HepG2 (cell line): ENCODE results near the gene NPTXR. TPM values are rescaled to one million over a fixed set of nuclear protein-coding genes. Genes with fewer than 3 reads are reported as not detected.

Experiments
- ATAC-seq: fragments of 200-7000 bp; cut with Tn5 transposase; 3 replicates; pipeline ENCODE4 v1.9.1; 2020; ENCODE audit warnings: mild to moderate bottlenecking, moderate library complexity
- BruUV-seq: library from RNA; stranded (reverse); fragments of 400-500 nt; replicated peaks from 2 replicates; lab custom pipeline; 2021; lab: Mats Ljungman, UMichigan
- CTCF ChIA-PET: fragments of 300-600 bp; formaldehyde crosslinking; extraction: SDS; loops from one replicate; lab custom pipeline; 2021; ENCODE audit warnings: low total read pairs, inconsistent platforms, low intra/inter-chr PET ratio; lab: Yijun Ruan, JAX
- POLR2A ChIA-PET: fragments of 350-600 bp; sonication (Branson Sonifier 250); formaldehyde crosslinking; loops from one replicate; lab custom pipeline; 2020; ENCODE audit warnings: antibody characterized with exemption, inconsistent platforms; lab: Yijun Ruan, JAX
- DNase-seq: peaks from one replicate; pipeline ENCODE4 v3.0.0-alpha.2; 2015; ENCODE audit warnings: low spot score
- FAIRE-seq: peaks from 3 replicates; lab custom pipeline; 2011; peaks lifted over from hg19 to GRCh38; lab: Jason Lieb, UNC
- H2AFZ ChIP-seq: one replicate; pipeline ENCODE4 v1.6.1; 2011; ENCODE audit warnings: low read length, inconsistent platforms
- H3K27ac ChIP-seq: fragments of 300-600 bp; 3 replicates; pipeline ENCODE4 v1.8.0; 2011; ENCODE audit warnings: mixed run types, mild to moderate bottlenecking, mixed read lengths, low read length, inconsistent platforms; ENCODE audit not compliant: insufficient read depth; ENCODE audit errors: extremely low read length
- H3K27me3 ChIP-seq, 2 experiments: fragments of 200-600 bp in 1 of 2; 2 replicates in 1 of 2; 3 replicates in 1 of 2; pipeline versions ENCODE4 v1.6.0 to v1.8.0; 2011; ENCODE audit warnings: low read length in 2 of 2, mild to moderate bottlenecking in 2 of 2, moderate library complexity in 2 of 2, inconsistent platforms in 1 of 2; ENCODE audit not compliant: insufficient read depth in 2 of 2, control insufficient read depth in 1 of 2
- H3K36me3 ChIP-seq, 2 experiments: fragments of 200-600 bp in 1 of 2; replicated peaks in 1 of 2; 2 replicates in 1 of 2; 3 replicates in 1 of 2; pipeline versions ENCODE4 v1.5.1 to v1.8.0; 2011; ENCODE audit warnings: low read length in 2 of 2, inconsistent platforms in 1 of 2; ENCODE audit not compliant: insufficient read depth in 2 of 2, control insufficient read depth in 1 of 2
- H3K4me1 ChIP-seq: 2 replicates; pipeline ENCODE4 v1.5.1; 2012; ENCODE audit warnings: low read length, inconsistent platforms; ENCODE audit not compliant: insufficient read depth
- H3K4me2 ChIP-seq: 2 replicates; pipeline ENCODE4 v1.6.0; 2011; ENCODE audit warnings: low read depth, low read length, inconsistent platforms
- H3K4me3 ChIP-seq, 3 experiments: fragments of 200-600 bp in 1 of 3; sonication (generic), shearing (Covaris generic) in 1 of 3; replicated peaks in 1 of 3; 2 replicates each; pipeline ENCODE4 v1.5.1; 2011 to 2016; ENCODE audit warnings: low read length in 3 of 3, inconsistent platforms in 2 of 3, low read depth in 2 of 3, mild to moderate bottlenecking in 2 of 3, control low read depth in 1 of 3, mixed read lengths in 1 of 3; ENCODE audit not compliant: insufficient read depth in 1 of 3
- H3K79me2 ChIP-seq: one replicate; pipeline ENCODE4 v1.6.1; 2011; ENCODE audit warnings: low read length, inconsistent platforms; ENCODE audit not compliant: insufficient read depth
- H3K9ac ChIP-seq: 2 replicates; pipeline ENCODE4 v1.6.0; 2011; ENCODE audit warnings: mild to moderate bottlenecking, low read depth, low read length, inconsistent platforms; ENCODE audit not compliant: insufficient read depth
- H3K9me3 ChIP-seq: 2 replicates; pipeline ENCODE4 v1.5.1; 2012; ENCODE audit warnings: mild to moderate bottlenecking, low read length
- H4K20me1 ChIP-seq: 2 replicates; pipeline ENCODE4 v1.6.0; 2011; ENCODE audit warnings: inconsistent platforms, mild to moderate bottlenecking, low read length, moderate library complexity; ENCODE audit not compliant: insufficient read depth
- IKZF5 ChIP-seq: IDR thresholded peaks from 2 replicates; pipeline ENCODE4 v1.6.1; 2018; ENCODE audit warnings: missing genetic modification reagents, mild to moderate bottlenecking, missing compliant biosample characterization
- KLF6 ChIP-seq: IDR thresholded peaks from 2 replicates; pipeline ENCODE4 v1.8.0; 2016; ENCODE audit warnings: missing biosample characterization, missing genetic modification reagents
- PCBP2 ChIP-seq: fragments of 200-400 bp; formaldehyde crosslinking; optimal IDR thresholded peaks from 2 replicates; pipeline ENCODE3; 2018; ENCODE audit warnings: low read length, low read depth; ENCODE audit not compliant: poor library complexity, severe bottlenecking
- STAG1 ChIP-seq: sonication (generic); formaldehyde crosslinking; IDR thresholded peaks from 2 replicates; pipeline ENCODE4 v1.4.0; 2020; ENCODE audit warnings: missing genetic modification reagents
- TSC22D2 ChIP-seq: sonication (generic); formaldehyde crosslinking; IDR thresholded peaks from 2 replicates; pipeline ENCODE4 v1.5.1; 2020; ENCODE audit warnings: missing genetic modification reagents, mild to moderate bottlenecking, borderline replicate concordance
- ZNF274 ChIP-seq: sonication (generic); formaldehyde crosslinking; IDR thresholded peaks from 2 replicates; pipeline ENCODE4 v1.5.1; 2020; ENCODE audit warnings: mild to moderate bottlenecking, missing genetic modification reagents
- ZNF331 ChIP-seq: sonication (generic); formaldehyde crosslinking; IDR thresholded peaks from 2 replicates; pipeline ENCODE4 v1.4.0; 2020; ENCODE audit warnings: missing genetic modification reagents
- WGBS: methylation state at CpG from one replicate; pipeline ENCODE4 v1.1.6; 2017; ENCODE audit warnings: low lambda C conversion rate; 5-methylcytosine and 5-hydroxymethylcytosine counted together
- in situ Hi-C: cut with HindIII; loops from 2 replicates; pipeline ENCODE4 v1.10.0; 2017; ENCODE audit warnings: low pct_unique_long_range_greater_than_20kb; ENCODE audit not compliant: extremely low pct_ligation_motif_present
- intact Hi-C: fragments of 100-400 bp; cut with micrococcal nuclease; formaldehyde crosslinking; loops from one replicate; pipeline ENCODE4 v1.10.0; 2022; ENCODE audit not compliant: unreplicated experiment
- polyA plus RNA-seq, 8 experiments: library from polyadenylated mRNA; depleted of rRNA in 3 of 8; stranded (reverse) in 7 of 8; unstranded in 1 of 8; fragments of >200 nt; fragmentation: Illumina TruSeq in 4 of 8; extraction: Trizol in 4 of 8; gene quantifications; 2 replicates each; pipeline versions ENCODE4 v1.2.1 to v1.2.3, GENCODE V29; 2011 to 2016; ENCODE audit warnings: low read depth in 4 of 8, missing spikeins in 1 of 8, mixed read lengths in 1 of 8; ENCODE audit not compliant: insufficient read depth in 1 of 8
- total RNA-seq, 5 experiments: library from RNA; depleted of rRNA; stranded (reverse); fragments of >200 nt; fragmentation: Illumina TruSeq; extraction: Trizol; gene quantifications; 2 replicates each; pipeline ENCODE4 v1.2.3, GENCODE V29; 2016; ENCODE audit warnings: low read depth in 1 of 5
- TF ChIP-seq, protein P1 (sequence below): sonication (generic); formaldehyde crosslinking; IDR thresholded peaks from 2 replicates; pipeline ENCODE4 v1.4.0; 2020; ENCODE audit warnings: missing genetic modification reagents
- TF ChIP-seq, protein P2 (sequence below): sonication (generic); formaldehyde crosslinking; IDR thresholded peaks from 2 replicates; pipeline ENCODE4 v1.4.0; 2020; ENCODE audit warnings: missing genetic modification reagents
- TF ChIP-seq, protein P3 (sequence below): sonication (generic); formaldehyde crosslinking; IDR thresholded peaks from 2 replicates; pipeline ENCODE4 v1.5.1; 2020; ENCODE audit warnings: mild to moderate bottlenecking, missing genetic modification reagents, moderate library complexity
- TF ChIP-seq, protein P4 (sequence below): sonication (generic); formaldehyde crosslinking; IDR thresholded peaks from 2 replicates; pipeline ENCODE4 v1.4.0; 2020; ENCODE audit warnings: missing genetic modification reagents

The NPTXR gene
- total and polyA plus RNA-seq, 2 of the 13 experiments (the other 11 are each of a cell fraction or from before 2014, with no cell fraction given) = 2.6 to 4.8 TPM

- TF ChIP-seq, protein P1, sequence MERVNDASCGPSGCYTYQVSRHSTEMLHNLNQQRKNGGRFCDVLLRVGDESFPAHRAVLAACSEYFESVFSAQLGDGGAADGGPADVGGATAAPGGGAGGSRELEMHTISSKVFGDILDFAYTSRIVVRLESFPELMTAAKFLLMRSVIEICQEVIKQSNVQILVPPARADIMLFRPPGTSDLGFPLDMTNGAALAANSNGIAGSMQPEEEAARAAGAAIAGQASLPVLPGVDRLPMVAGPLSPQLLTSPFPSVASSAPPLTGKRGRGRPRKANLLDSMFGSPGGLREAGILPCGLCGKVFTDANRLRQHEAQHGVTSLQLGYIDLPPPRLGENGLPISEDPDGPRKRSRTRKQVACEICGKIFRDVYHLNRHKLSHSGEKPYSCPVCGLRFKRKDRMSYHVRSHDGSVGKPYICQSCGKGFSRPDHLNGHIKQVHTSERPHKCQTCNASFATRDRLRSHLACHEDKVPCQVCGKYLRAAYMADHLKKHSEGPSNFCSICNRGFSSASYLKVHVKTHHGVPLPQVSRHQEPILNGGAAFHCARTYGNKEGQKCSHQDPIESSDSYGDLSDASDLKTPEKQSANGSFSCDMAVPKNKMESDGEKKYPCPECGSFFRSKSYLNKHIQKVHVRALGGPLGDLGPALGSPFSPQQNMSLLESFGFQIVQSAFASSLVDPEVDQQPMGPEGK (CRISPR knock-in tag) = no peak
- TF ChIP-seq TSC22D2 (CRISPR knock-in tag) (no peak), KLF6 (CRISPR knock-in tag) (no peak), ZNF274 (CRISPR knock-in tag) (no peak), STAG1 (CRISPR knock-in tag) (no peak)
- TF ChIP-seq, protein P2, sequence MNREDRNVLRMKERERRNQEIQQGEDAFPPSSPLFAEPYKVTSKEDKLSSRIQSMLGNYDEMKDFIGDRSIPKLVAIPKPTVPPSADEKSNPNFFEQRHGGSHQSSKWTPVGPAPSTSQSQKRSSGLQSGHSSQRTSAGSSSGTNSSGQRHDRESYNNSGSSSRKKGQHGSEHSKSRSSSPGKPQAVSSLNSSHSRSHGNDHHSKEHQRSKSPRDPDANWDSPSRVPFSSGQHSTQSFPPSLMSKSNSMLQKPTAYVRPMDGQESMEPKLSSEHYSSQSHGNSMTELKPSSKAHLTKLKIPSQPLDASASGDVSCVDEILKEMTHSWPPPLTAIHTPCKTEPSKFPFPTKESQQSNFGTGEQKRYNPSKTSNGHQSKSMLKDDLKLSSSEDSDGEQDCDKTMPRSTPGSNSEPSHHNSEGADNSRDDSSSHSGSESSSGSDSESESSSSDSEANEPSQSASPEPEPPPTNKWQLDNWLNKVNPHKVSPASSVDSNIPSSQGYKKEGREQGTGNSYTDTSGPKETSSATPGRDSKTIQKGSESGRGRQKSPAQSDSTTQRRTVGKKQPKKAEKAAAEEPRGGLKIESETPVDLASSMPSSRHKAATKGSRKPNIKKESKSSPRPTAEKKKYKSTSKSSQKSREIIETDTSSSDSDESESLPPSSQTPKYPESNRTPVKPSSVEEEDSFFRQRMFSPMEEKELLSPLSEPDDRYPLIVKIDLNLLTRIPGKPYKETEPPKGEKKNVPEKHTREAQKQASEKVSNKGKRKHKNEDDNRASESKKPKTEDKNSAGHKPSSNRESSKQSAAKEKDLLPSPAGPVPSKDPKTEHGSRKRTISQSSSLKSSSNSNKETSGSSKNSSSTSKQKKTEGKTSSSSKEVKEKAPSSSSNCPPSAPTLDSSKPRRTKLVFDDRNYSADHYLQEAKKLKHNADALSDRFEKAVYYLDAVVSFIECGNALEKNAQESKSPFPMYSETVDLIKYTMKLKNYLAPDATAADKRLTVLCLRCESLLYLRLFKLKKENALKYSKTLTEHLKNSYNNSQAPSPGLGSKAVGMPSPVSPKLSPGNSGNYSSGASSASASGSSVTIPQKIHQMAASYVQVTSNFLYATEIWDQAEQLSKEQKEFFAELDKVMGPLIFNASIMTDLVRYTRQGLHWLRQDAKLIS (CRISPR knock-in tag) = no peak
Measured at GRCh38 chr22:38826801-38827200, 17.0 kb downstream of the NPTXR start (continued).

GRCh38 chr22:38826386-38826785, 17.4 kb downstream of the NPTXR start:
- H2AFZ ChIP-seq = no peak overlapping the region
- no peak for DNase-seq
- TF ChIP-seq IKZF5 (CRISPR knock-in tag) (no peak), PCBP2 (no peak), ZNF331 (CRISPR knock-in tag) (no peak)
- TF ChIP-seq, protein P3, sequence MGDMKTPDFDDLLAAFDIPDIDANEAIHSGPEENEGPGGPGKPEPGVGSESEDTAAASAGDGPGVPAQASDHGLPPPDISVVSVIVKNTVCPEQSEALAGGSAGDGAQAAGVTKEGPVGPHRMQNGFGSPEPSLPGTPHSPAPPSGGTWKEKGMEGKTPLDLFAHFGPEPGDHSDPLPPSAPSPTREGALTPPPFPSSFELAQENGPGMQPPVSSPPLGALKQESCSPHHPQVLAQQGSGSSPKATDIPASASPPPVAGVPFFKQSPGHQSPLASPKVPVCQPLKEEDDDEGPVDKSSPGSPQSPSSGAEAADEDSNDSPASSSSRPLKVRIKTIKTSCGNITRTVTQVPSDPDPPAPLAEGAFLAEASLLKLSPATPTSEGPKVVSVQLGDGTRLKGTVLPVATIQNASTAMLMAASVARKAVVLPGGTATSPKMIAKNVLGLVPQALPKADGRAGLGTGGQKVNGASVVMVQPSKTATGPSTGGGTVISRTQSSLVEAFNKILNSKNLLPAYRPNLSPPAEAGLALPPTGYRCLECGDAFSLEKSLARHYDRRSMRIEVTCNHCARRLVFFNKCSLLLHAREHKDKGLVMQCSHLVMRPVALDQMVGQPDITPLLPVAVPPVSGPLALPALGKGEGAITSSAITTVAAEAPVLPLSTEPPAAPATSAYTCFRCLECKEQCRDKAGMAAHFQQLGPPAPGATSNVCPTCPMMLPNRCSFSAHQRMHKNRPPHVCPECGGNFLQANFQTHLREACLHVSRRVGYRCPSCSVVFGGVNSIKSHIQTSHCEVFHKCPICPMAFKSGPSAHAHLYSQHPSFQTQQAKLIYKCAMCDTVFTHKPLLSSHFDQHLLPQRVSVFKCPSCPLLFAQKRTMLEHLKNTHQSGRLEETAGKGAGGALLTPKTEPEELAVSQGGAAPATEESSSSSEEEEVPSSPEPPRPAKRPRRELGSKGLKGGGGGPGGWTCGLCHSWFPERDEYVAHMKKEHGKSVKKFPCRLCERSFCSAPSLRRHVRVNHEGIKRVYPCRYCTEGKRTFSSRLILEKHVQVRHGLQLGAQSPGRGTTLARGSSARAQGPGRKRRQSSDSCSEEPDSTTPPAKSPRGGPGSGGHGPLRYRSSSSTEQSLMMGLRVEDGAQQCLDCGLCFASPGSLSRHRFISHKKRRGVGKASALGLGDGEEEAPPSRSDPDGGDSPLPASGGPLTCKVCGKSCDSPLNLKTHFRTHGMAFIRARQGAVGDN (CRISPR knock-in tag) = no peak
- TF ChIP-seq, protein P4, sequence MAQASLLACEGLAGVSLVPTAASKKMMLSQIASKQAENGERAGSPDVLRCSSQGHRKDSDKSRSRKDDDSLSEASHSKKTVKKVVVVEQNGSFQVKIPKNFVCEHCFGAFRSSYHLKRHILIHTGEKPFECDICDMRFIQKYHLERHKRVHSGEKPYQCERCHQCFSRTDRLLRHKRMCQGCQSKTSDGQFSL (CRISPR knock-in tag) = no peak

More at GRCh38 chr22:38826386-38826785, 17.4 kb downstream of the NPTXR start:
- H3K9me3 ChIP-seq = no peaks in the 10 kb centered on the region
- ChIA-PET POLR2A (no interaction called here), CTCF (no interaction called here)
- no peak overlapping the region for H3K9ac ChIP-seq
- no peaks in the 10 kb centered on the region for H3K36me3 ChIP-seq
- intact Hi-C loops (no loop called here), in situ Hi-C loops (no loop called here)
- H3K4me2 ChIP-seq = no peak overlapping the region
- no peak for ATAC-seq
- no peak overlapping the region for H3K4me3 ChIP-seq
- no peaks in the 10 kb centered on the region for H3K79me2 ChIP-seq
- 87% methylated on average over 16 of the region's 16 CpGs for WGBS
- H3K4me1 ChIP-seq = no peaks in the 10 kb centered on the region
- H4K20me1 ChIP-seq = no peaks in the 10 kb centered on the region
- H3K27me3 ChIP-seq = no peaks in the 10 kb centered on the region
- no TSS peak for BruUV-seq
- no peak for FAIRE-seq
- H3K27ac ChIP-seq = no peak overlapping the region
